ENCODE data around the gene TMEM132E.

DNA sequence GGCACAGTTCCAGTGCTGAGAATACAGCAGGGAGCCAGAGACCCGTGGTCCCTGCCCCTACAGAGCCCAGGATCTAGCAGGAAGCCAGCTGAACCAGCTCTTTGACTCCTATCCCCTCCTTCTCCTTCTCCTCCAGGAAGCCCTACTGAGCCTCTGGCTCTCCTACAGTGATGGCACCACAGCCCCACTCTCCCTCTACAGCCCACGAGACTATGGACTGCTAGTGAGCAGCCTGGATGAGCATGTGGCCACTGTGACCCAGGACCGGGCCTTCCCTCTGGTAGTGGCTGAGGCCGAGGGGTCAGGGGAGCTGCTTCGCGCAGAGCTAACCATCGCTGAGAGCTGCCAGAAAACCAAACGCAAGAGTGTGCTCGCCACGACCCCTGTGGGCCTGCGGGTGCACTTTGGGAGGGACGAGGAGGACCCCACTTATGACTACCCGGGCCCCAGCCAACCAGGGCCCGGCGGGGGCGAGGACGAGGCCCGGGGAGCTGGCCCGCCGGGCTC, 57.7 kb downstream of the TMEM132E start:
- TF ChIP-seq NR3C1 (IDR thresholded peaks at IDR 0.05) (no peak), RAD21 (conservative IDR thresholded peaks at IDR 0.05 in 1 of 2, IDR thresholded peaks at IDR 0.05 in 1 of 2) (no peak), POLR2A (IDR thresholded peaks at IDR 0.05; ENCODE audit: low read length) (no peak)
- TF ChIP-seq, protein P1, sequence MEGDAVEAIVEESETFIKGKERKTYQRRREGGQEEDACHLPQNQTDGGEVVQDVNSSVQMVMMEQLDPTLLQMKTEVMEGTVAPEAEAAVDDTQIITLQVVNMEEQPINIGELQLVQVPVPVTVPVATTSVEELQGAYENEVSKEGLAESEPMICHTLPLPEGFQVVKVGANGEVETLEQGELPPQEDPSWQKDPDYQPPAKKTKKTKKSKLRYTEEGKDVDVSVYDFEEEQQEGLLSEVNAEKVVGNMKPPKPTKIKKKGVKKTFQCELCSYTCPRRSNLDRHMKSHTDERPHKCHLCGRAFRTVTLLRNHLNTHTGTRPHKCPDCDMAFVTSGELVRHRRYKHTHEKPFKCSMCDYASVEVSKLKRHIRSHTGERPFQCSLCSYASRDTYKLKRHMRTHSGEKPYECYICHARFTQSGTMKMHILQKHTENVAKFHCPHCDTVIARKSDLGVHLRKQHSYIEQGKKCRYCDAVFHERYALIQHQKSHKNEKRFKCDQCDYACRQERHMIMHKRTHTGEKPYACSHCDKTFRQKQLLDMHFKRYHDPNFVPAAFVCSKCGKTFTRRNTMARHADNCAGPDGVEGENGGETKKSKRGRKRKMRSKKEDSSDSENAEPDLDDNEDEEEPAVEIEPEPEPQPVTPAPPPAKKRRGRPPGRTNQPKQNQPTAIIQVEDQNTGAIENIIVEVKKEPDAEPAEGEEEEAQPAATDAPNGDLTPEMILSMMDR (IDR thresholded peaks at IDR 0.05), result no peak
